Hematopoietic multipotent progenitor cell treated with erythropoietin and hydrocortisone succinate and interleukin-3 and kit ligand, for 15 days (in vitro differentiated cells): ENCODE measurements around the gene RRP9.

Experiments
- DNase-seq: peaks from one replicate; pipeline ENCODE4 v3.0.0-alpha.2; 2015; ENCODE audit warnings: low spot score

Gene RRP9

GRCh38 chr3:51971350-51971749 is 29.6 kb upstream of the RRP9 start:
- no peak for DNase-seq

DNA sequence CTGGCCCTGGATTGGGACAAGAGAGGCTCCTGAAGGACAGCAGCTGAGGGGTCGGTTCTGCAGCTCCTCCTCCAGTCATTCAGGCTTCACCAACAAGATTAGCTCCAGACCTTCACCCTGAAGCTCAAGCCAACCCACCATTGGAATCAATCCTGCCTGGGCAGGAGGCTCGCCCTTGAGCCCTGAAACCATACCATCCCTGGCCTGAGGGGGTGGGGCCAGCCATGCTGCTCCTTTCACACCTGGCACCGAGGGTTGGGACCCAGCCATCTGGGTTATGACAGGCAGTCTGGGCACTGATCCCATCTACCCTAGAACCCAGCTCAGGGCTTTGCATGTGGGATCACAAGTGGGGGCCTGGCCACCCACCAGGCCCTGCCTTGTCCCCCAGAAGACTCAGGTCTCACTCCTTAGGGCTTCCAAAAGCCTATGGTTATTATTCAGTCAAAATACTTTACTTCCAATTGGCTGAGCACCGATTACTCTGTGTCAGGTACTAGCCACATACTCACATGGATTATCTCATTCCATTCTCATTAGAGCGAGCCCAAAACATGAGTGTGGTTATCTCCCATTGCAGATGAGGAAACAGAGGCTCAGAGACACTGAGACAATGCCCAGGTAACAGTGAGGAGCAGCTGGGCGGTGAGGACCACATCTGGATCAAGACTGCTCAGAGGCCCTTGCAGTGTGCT is 29.0 kb upstream of the RRP9 start:
- no peak for DNase-seq

GRCh38 chr3:51969841-51970240 is 28.1 kb upstream of the RRP9 start:
- DNase-seq = no peak

DNA sequence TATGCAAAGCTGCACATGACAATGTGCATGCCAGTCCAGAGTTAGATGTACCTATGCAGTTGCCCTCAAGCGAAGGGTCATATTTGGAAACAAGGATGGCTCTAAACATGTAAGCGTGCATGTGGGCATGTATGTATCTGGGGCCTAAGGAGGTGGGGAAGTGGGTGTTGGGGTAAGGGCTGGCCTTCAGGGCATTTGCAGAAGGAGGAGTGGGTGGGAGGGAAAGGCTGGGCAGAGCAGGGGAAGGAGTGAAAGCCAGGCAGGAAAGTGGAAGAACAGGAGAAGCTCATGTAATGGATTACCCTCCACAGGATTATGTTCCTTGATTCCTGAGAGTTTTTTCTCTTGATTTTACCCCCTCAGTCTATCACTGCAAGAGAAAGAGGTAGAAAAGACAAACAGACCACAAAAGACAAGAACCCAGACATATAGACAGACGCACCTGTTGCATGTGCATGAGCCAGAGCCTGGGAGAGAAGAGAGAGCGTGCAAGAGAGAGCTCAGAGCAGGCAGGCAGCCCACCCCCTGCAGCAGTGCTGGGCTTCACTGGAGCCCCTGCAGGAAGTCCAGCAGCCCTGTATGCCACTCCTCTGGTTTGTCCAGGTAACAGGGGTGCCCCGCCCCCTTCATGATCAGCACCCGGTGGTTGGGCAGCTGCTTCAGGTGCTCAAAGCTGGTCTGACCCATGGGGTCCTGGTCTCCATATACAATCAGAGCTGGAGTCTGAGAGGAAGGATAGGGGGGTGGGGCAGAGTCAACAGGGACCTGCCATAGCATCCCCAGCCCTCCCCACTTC is 27.4 kb upstream of the RRP9 start:
- DNase-seq = no peak

GRCh38 chr3:51968170-51968775 is 26.6 kb upstream of the RRP9 start:
- DNase-seq = no peak

- DNase-seq = no peak
Observed at GRCh38 chr3:51967384-51968169, 25.9 kb upstream of the RRP9 start, which contains the start of gene PCBP4. TSS of gene PCBP4 (minus strand) at chr3:51967454. CDS start at chr3:51961240, 6,214 bp downstream.

DNA sequence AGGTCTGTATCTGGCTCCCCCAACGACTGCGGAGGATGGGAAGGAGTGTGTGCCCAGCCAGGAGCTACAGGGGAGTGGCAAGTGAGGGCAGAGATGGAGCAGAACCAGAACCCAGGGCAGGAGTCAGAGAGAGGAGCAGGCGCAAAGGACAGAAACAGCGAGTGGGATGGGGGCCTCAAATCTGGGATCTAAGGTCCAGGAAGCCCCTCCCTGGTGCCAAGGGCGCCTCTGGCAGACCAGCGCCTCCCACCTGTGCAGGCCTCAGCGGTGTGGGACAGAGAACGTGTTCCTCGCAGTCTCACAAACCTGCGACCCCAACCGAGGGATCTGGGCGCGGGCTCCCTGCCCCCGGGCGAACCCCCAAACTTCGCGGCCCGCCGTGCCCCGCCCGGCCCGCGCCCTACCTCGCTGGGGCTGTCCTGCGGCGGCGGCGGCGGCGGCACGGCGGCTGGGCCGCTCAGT is 25.2 kb upstream of the RRP9 start:
- DNase-seq = no peak

DNA sequence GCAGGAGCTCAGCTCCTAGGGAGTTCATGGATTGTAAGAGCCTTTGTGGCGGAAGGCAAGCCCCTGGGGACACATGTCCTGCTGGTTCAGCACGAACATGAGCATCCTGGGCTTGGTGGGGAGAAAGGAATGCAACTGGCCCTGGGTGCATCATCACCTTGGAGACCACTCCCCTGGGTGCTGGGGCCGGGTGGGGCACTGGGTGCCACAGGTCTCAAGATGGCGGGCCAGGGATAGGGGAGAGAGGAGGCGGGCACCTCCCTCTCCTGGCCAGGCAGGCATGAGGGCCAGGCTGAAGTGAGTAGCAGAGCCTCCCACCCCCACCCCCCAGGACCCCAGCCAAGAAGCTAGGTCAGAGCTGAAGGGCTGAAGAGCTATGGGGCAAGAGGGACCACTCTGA is 24.8 kb upstream of the RRP9 start:
- no peak for DNase-seq

GRCh38 chr3:51966016-51966415 is 24.3 kb upstream of the RRP9 start:
- DNase-seq = no peak

DNA sequence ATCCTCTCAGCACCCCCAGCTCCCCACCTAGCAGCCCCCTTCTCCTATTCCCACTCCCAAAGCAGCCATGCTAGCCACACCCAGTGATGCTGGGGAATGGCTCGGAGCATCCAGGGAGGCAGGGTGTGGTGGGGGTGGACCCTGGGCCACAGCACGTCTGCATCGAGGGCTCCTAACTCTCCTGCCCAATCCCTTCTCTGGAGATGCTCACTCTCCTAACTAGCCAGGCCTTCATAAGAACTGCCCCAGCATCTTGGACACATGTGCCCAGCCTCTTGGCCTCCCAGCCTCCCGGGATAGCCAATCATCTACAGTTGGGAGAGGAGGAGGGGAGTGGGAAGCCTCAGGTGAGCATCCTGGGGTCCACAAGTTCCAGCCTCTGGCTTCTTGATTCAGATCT is 22.8 kb upstream of the RRP9 start:
- DNase-seq = no peak

GRCh38 chr3:51963951-51964451 is 22.3 kb upstream of the RRP9 start:
- DNase-seq = no peak

- no peak for DNase-seq
Observed at GRCh38 chr3:51962854-51963530, 21.3 kb upstream of the RRP9 start.

DNA sequence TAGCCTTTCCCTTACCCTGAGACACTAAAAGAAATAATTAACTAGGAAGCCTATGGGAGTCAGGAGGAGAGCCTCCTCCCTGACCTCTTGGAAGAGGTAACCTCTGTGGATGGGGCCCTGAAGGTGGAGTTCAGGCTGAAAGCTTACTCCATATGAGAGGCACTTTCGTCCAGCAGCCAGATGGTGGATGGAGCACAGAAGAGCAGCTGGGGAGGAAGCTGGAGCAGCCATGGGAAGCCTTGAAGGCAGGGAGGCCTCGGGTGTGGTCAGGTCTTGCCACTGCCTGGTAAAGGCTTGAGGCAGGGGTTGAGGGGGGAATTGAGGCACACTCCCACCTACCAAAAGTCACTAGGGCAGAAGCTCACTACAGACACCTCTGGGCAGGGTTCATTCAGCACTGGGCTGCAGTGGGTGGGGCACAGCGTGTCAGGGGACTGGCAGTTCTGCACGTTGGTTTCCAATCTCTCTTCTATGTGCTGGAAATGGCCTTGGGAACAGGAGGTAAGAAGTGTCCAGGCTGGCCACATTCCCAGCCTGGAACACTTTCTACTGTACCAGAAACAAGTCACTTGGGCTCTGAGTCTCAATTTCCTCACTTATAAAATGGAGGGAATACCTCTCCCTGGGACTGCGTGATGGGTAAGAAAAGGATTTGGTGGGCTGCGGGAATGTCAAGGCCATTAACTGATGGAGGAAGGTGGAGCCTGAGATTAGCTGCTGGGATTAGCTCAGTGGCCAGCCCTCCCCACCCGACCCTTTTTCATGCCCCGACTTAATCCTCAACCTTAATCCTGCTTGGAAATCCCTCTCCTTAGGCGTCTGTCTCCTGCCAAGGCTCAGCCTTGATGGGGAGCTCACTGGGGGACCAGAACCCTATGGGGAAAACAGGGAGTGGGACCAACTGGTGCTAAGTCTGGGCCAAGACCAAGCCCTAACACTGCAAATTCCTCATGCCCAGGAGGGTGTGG is 20.2 kb upstream of the RRP9 start:
- no peak for DNase-seq

DNA sequence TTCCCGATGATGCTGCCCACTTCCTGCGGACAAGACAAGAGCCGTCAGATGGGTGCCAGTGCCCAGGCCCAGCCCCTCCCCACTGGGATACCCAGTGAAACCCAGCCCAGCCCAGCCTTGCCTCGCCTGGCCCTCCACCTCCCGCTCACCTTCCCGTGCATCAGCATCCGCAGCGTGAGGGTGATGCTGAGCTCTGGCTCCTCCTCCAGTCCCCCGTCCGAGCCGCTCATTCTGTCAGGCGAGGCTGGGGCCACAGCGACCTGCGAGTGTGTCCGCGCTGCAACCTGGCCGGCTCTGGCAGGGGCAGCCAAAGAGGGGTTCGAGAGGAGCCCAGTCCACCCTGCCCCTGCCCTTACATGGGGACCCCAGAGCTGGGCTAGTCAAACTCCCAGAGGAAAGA is 19.3 kb upstream of the RRP9 start:
- DNase-seq = no peak

- no peak for DNase-seq
Observed at GRCh38 chr3:51960386-51960785, 18.7 kb upstream of the RRP9 start.

DNA sequence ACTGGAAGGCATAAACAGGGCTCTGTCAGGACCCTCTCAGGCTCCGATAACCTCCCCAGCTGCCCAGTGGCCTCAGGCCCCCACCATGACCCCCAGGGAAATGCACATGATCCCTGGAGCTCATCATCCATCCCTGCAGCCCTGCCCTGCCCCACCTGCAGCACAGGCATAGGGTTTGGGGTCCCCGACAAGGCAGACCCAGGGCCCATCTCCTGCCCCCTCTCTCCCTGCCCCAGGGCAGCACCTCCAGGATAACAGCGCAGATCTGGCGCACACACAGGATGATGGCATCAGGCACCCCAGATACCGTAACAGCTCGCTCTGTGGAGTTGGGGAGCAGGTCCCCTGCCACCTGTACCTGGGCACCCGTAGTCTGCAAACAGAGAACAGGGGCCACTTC is 17.9 kb upstream of the RRP9 start:
- no peak for DNase-seq

GRCh38 chr3:51958603-51959521 is 17.2 kb upstream of the RRP9 start:
- DNase-seq = no peak

DNA sequence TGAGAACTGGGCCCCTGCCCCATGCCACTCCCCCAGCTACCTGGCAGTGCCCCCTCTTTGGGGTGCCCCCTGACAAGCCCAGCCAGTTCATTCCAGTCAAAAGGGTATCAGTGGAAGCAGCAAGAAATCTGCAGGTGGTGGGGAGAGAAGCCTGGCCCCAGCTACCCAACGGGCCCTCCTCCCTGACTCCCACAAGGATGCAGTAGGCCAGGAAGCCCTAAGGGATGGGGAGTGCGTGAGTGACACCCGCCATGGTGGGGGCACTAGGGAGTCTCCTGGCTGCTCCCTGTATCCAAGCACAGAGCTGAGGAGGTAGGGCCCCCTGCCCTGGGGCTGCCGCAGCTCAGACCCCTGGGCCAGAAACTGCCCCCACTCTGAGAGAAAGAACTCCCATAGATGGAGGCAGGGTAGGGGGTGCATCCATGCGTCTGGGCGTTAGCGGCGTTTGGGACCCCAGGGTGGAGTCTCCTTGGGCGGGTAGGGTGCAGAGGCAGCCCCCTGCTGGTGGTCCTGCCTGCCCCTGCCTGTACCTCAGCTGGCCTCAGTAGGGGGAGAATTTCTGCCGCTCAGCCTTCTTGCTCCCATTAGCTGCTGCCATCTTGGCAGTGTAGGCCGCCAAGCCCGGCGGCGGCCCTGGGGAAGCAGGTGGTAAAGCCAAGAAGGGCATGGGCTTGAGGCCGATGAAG is 16.0 kb upstream of the RRP9 start:
- DNase-seq = no peak
